GM19463 (cell line): ENCODE data around the gene SEC31A.
A peak's percentile ranks its signal among the peaks of the same experiment; 100 is the strongest.
"Not testable (repeated sequence)": the region's sequence is repeated elsewhere in the genome, so short reads cannot be mapped to it uniquely, and the experiment has no call there.

ENCODE experiments used
- ATAC-seq: cut with Tn5 transposase; IDR thresholded peaks from one replicate; pipeline ENCODE4 v1.9.1; 2021; ENCODE audit warnings: mild to moderate bottlenecking, moderate library complexity; ENCODE audit not compliant: unreplicated experiment

Gene SEC31A

GRCh38 chr4:82839624-82840023 lies 51.3 kb downstream of the SEC31A start:
- no peak for ATAC-seq

- ATAC-seq: no peak
Measured at GRCh38 chr4:82833696-82834313, 57.1 kb downstream of the SEC31A start.

- ATAC-seq: not testable (repeated sequence)
Measured at GRCh38 chr4:82833060-82833459, 57.9 kb downstream of the SEC31A start.

GRCh38 chr4:82825425-82825824 lies 65.5 kb downstream of the SEC31A start:
- ATAC-seq: no peak

- no peak for ATAC-seq
Measured at GRCh38 chr4:82823062-82823461, 67.9 kb downstream of the SEC31A start.

GRCh38 chr4:82820689-82821088 lies 70.3 kb downstream of the SEC31A start:
- ATAC-seq: no peak

GRCh38 chr4:82818664-82819662 lies 72.0 kb downstream of the SEC31A start:
- peak; percentile 74 for ATAC-seq

GRCh38 chr4:82816874-82817273 lies 74.1 kb downstream of the SEC31A start:
- not testable (repeated sequence) for ATAC-seq

GRCh38 chr4:82814034-82814433 lies 76.9 kb downstream of the SEC31A start:
- no peak for ATAC-seq

- ATAC-seq: no peak
Measured at GRCh38 chr4:82811838-82812341, 79.1 kb downstream of the SEC31A start.

GRCh38 chr4:82811392-82811791 lies 79.6 kb downstream of the SEC31A start:
- ATAC-seq: no peak

- no peak for ATAC-seq
Measured at GRCh38 chr4:82810176-82810575, 80.8 kb downstream of the SEC31A start.

GRCh38 chr4:82809619-82810018 lies 81.3 kb downstream of the SEC31A start:
- ATAC-seq: no peak

- no peak for ATAC-seq
Measured at GRCh38 chr4:82803746-82804145, 87.2 kb downstream of the SEC31A start.

- no peak for ATAC-seq
Measured at GRCh38 chr4:82802911-82803310, 88.0 kb downstream of the SEC31A start.

GRCh38 chr4:82801910-82802521 lies 88.9 kb downstream of the SEC31A start:
- no peak for ATAC-seq

GRCh38 chr4:82799006-82799881 lies 91.7 kb downstream of the SEC31A start:
- ATAC-seq: no peak

GRCh38 chr4:82798168-82799005 lies 92.6 kb downstream of the SEC31A start, which contains the start of gene SCD5:
Gene SCD5 (minus strand): TSS chr4:82798796. CDS start chr4:82798537, 259 bp downstream.
- ATAC-seq: peak; percentile 77

- no peak for ATAC-seq
Measured at GRCh38 chr4:82797405-82798111, 93.4 kb downstream of the SEC31A start.
